Measurements from ENCODE around the gene ATG5.

DNA sequence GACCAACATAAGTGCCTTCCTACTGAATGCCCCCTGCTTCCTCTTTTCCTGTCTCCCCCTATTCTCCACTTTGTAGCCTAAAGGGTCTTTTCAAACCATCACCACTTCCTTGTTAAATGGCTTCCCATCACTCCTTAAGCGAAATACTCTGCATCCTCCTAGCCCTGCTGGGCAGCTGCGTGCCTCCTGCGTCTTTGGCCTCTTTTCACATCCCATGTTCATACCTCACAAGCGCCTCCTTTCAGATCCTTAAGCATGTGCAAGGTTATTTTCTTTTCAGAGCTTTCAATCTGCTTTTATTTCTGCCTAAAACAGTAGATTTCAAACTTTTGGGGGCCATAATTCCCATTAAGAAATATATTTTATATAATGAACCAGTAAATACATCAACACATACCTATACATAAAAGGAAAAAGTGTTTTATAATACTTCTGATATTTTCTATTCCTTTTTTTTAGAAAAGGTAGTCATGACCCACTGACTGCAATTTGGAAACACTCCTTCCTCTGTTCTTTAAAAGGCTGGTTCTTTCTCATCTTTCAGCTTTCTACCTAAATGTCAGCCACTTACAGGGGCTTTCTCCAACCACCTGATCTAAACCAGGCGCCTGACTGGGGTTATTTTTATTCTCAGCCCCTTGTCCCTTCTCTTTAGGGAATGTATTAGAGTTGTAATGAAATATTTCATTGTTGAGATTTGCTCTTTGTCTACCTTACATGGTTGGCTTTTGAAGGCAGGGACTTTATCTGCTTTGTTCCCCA is 155.3 kb downstream of the ATG5 start:
- TF ChIP-seq, protein P1, sequence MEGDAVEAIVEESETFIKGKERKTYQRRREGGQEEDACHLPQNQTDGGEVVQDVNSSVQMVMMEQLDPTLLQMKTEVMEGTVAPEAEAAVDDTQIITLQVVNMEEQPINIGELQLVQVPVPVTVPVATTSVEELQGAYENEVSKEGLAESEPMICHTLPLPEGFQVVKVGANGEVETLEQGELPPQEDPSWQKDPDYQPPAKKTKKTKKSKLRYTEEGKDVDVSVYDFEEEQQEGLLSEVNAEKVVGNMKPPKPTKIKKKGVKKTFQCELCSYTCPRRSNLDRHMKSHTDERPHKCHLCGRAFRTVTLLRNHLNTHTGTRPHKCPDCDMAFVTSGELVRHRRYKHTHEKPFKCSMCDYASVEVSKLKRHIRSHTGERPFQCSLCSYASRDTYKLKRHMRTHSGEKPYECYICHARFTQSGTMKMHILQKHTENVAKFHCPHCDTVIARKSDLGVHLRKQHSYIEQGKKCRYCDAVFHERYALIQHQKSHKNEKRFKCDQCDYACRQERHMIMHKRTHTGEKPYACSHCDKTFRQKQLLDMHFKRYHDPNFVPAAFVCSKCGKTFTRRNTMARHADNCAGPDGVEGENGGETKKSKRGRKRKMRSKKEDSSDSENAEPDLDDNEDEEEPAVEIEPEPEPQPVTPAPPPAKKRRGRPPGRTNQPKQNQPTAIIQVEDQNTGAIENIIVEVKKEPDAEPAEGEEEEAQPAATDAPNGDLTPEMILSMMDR (IDR thresholded peaks at IDR 0.05): no peak
- TF ChIP-seq POLR2A (IDR thresholded peaks at IDR 0.05): no peak
